Caco-2 (cell line): ENCODE measurements around the gene SAMD8. TPM values are rescaled to one million over a fixed set of nuclear protein-coding genes. Genes with fewer than 3 reads are reported as not detected.
A peak's percentile ranks its signal among the peaks of the same experiment; 100 is the strongest.
"Not testable (repeated sequence)": the region's sequence is repeated elsewhere in the genome, so short reads cannot be mapped to it uniquely, and the experiment has no call there.

Source experiments
- BruUV-seq: library from RNA; stranded (reverse); fragments of 400-500 nt; replicated peaks from 2 replicates; lab custom pipeline; 2021; lab: Mats Ljungman, UMichigan
- CTCF ChIA-PET: fragments of 300-600 bp; sonication (Branson Sonifier 250); formaldehyde crosslinking; loops from one replicate; lab custom pipeline; 2022; ENCODE audit warnings: antibody characterized with exemption; lab: Charles Lee
- POLR2A ChIA-PET: fragments of 300-600 bp; sonication (Branson Sonifier 250); formaldehyde crosslinking; loops from one replicate; lab custom pipeline; 2022; ENCODE audit warnings: antibody characterized with exemption; lab: Charles Lee
- DNase-seq, 2 experiments: peaks; one replicate each; pipeline versions ENCODE4 v3.0.0 to v3.0.0-alpha.2; 2020 to 2022
- H3K27me3 ChIP-seq: replicated peaks from 2 replicates; pipeline ENCODE4 v1.6.0; 2011; ENCODE audit warnings: low read length; ENCODE audit not compliant: control insufficient read depth, insufficient read depth
- H3K36me3 ChIP-seq: 2 replicates; pipeline ENCODE4 v1.5.1; 2011; ENCODE audit warnings: low read length; ENCODE audit not compliant: control insufficient read depth, insufficient read depth
- H3K4me1 ChIP-seq: fragments of 250-450 bp; sonication (Bioruptor Pico); 2 replicates; pipeline ENCODE4 v1.5.1; 2020; ENCODE audit warnings: mild to moderate bottlenecking
- H3K4me3 ChIP-seq: 2 replicates; pipeline ENCODE4 v1.5.1; 2011; ENCODE audit warnings: low read depth, mild to moderate bottlenecking, control low read depth, low read length
- H3K9me3 ChIP-seq: fragments of 250-450 bp; sonication (Bioruptor Pico); 2 replicates; pipeline ENCODE4 v1.5.1; 2020; ENCODE audit warnings: mild to moderate bottlenecking, moderate library complexity
- H3K27ac Mint-ChIP-seq: one replicate; pipeline ENCODE4 v1.8.0; 2022; ENCODE audit warnings: mixed read lengths; ENCODE audit not compliant: unreplicated experiment
- H3K27me3 Mint-ChIP-seq: one replicate; pipeline ENCODE4 v1.8.0; 2022; ENCODE audit warnings: mixed read lengths; ENCODE audit not compliant: insufficient read depth, unreplicated experiment
- H3K36me3 Mint-ChIP-seq: one replicate; pipeline ENCODE4 v1.8.0; 2022; ENCODE audit warnings: mild to moderate bottlenecking, mixed read lengths; ENCODE audit not compliant: insufficient read depth, unreplicated experiment
- H3K4me1 Mint-ChIP-seq: one replicate; pipeline ENCODE4 v1.8.0; 2022; ENCODE audit warnings: low read depth, mixed read lengths; ENCODE audit not compliant: unreplicated experiment
- H3K4me3 Mint-ChIP-seq: one replicate; pipeline ENCODE4 v1.8.0; 2022; ENCODE audit warnings: mild to moderate bottlenecking, moderate library complexity, mixed read lengths; ENCODE audit not compliant: unreplicated experiment
- H3K9me3 Mint-ChIP-seq: one replicate; pipeline ENCODE4 v1.8.0; 2022; ENCODE audit warnings: mixed read lengths; ENCODE audit not compliant: unreplicated experiment
- intact Hi-C: fragments of 100-400 bp; cut with micrococcal nuclease; formaldehyde crosslinking; loops from one replicate; pipeline ENCODE4 v1.10.0; 2022; ENCODE audit not compliant: unreplicated experiment
- total RNA-seq: library from RNA; stranded (reverse); gene quantifications from 2 replicates; pipeline ENCODE4 v1.2.3, GENCODE V29; 2022
- TF ChIP-seq, protein P1 (sequence below), 2 experiments: fragments of 200-600 bp in 1 of 2; IDR thresholded peaks; 1 replicate in 1 of 2; 2 replicates in 1 of 2; pipeline versions ENCODE4 v1.5.1 to v1.8.0; 2011 to 2022; ENCODE audit warnings: antibody characterized with exemption in 1 of 2, control low read depth in 1 of 2, inconsistent platforms in 1 of 2, low read depth in 1 of 2, low read length in 1 of 2, mild to moderate bottlenecking in 1 of 2, moderate library complexity in 1 of 2; ENCODE audit not compliant: insufficient read depth in 1 of 2, severe bottlenecking in 1 of 2, unreplicated experiment in 1 of 2

SAMD8 gene
- total RNA-seq, 1 experiment from 2014 or later = 25.2 TPM

GRCh38 chr10:75211007-75211691, 99.7 kb downstream of the SAMD8 start:
- H3K9me3 ChIP-seq = no peaks in the 10 kb centered on the region
- H3K36me3 Mint-ChIP-seq = peaks cover 65% of the 10 kb centered on the region
- POLR2A ChIA-PET = interaction anchor here (0.5 to 3.1 kb wide), 13 partner anchors 8 to 309 kb away, joined by 3 to 52 read pairs (median 5); partner anchors contain the start of genes COMTD1 and SAMD8
- TF ChIP-seq, protein P1, sequence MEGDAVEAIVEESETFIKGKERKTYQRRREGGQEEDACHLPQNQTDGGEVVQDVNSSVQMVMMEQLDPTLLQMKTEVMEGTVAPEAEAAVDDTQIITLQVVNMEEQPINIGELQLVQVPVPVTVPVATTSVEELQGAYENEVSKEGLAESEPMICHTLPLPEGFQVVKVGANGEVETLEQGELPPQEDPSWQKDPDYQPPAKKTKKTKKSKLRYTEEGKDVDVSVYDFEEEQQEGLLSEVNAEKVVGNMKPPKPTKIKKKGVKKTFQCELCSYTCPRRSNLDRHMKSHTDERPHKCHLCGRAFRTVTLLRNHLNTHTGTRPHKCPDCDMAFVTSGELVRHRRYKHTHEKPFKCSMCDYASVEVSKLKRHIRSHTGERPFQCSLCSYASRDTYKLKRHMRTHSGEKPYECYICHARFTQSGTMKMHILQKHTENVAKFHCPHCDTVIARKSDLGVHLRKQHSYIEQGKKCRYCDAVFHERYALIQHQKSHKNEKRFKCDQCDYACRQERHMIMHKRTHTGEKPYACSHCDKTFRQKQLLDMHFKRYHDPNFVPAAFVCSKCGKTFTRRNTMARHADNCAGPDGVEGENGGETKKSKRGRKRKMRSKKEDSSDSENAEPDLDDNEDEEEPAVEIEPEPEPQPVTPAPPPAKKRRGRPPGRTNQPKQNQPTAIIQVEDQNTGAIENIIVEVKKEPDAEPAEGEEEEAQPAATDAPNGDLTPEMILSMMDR (IDR thresholded peaks at IDR 0.05; ENCODE audit: insufficient read depth in 1 of 2, low read depth in 1 of 2, low read length in 1 of 2, severe bottlenecking in 1 of 2, unreplicated experiment in 1 of 2) = no peak
- peak; percentile 41 to 53 for DNase-seq
- H3K4me1 ChIP-seq = peaks cover 27% of the 10 kb centered on the region
- intact Hi-C loops = loop anchor here (1.0 kb wide), 2 partner anchors 14 to 19 kb away; no protein-coding TSS in a partner anchor
- no peaks in the 10 kb centered on the region for H3K9me3 Mint-ChIP-seq
- H3K4me3 Mint-ChIP-seq = peak overlapping the region; percentile 100
- BruUV-seq = no TSS peak
- H3K27me3 Mint-ChIP-seq = no peaks in the 10 kb centered on the region
- peak overlapping the region; percentile 75 for H3K4me3 ChIP-seq
- CTCF ChIA-PET = interaction anchor here (0.6 to 2.9 kb wide), 9 partner anchors 14 to 969 kb away, joined by 3 to 27 read pairs (median 8); partner anchors contain the start of gene COMTD1
- H3K36me3 ChIP-seq = no peaks in the 10 kb centered on the region
- H3K4me1 Mint-ChIP-seq = peaks cover 9% of the 10 kb centered on the region
- H3K27me3 ChIP-seq = no peaks in the 10 kb centered on the region
- peak overlapping the region; percentile 100 for H3K27ac Mint-ChIP-seq

GRCh38 chr10:75212343-75212742, 100.9 kb downstream of the SAMD8 start:
- POLR2A ChIA-PET = interaction anchor here (0.5 to 3.1 kb wide), 4 partner anchors 13 to 1104 kb away, joined by 3 to 52 read pairs (median 4); no protein-coding TSS in a partner anchor
- H3K4me1 Mint-ChIP-seq = peaks cover 11% of the 10 kb centered on the region
- TF ChIP-seq, protein P1 (IDR thresholded peaks at IDR 0.05; ENCODE audit: insufficient read depth in 1 of 2, low read depth in 1 of 2, low read length in 1 of 2, severe bottlenecking in 1 of 2, unreplicated experiment in 1 of 2) = no peak
- intact Hi-C loops = no loop called here
- Histone ChIP-seq H3K4me1 (peaks cover 30% of the 10 kb centered on the region), H3K4me3 (peak overlapping the region; percentile 8; the same call in 1 of the 2 replicates), H3K27me3 (no peaks in the 10 kb centered on the region), H3K36me3 (peaks cover 1% of the 10 kb centered on the region; the same call in 1 of the 2 replicates), H3K9me3 (no peaks in the 10 kb centered on the region)
- CTCF ChIA-PET = interaction anchor here (2.5 kb wide), 1 partner anchor 18 kb away, joined by 21 read pairs; no protein-coding TSS in a partner anchor
- no TSS peak for BruUV-seq
- no peaks in the 10 kb centered on the region for H3K9me3 Mint-ChIP-seq
- peaks cover 77% of the 10 kb centered on the region for H3K36me3 Mint-ChIP-seq
- peak overlapping the region; percentile 100 for H3K27ac Mint-ChIP-seq
- peak in 1 of 2 experiments; percentile 8 for DNase-seq
- no peaks in the 10 kb centered on the region for H3K27me3 Mint-ChIP-seq
- peak overlapping the region; percentile 100 for H3K4me3 Mint-ChIP-seq

DNA sequence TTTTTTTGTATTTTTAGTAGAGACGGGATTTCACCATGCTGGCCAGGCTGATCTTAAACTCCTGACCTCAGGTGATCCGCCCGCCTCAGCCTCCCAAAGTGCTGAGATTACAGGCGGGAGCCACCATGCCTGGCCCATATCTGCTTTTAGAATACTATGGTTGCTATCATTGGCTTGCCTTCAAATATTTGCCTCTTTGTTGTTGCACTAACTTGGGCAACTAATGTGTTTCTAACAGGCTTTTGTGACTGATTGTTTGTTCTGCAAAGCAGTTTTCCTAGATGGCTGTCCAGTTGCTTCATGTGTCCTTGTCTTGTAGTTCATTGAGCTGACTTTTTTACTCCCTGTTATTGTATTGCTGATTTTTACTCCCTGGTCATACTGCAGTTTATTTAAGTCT, 108.8 kb downstream of the SAMD8 start:
- CTCF ChIA-PET = no interaction called here
- intact Hi-C loops = no loop called here
- Mint-ChIP-seq H3K36me3 (peaks cover 98% of the 10 kb centered on the region), H3K27me3 (no peaks in the 10 kb centered on the region), H3K9me3 (no peaks in the 10 kb centered on the region), H3K27ac (peak overlapping the region; percentile 35), H3K4me3 (no peak overlapping the region), H3K4me1 (peaks cover 53% of the 10 kb centered on the region)
- Histone ChIP-seq H3K4me3 (no peak overlapping the region), H3K9me3 (no peaks in the 10 kb centered on the region), H3K4me1 (peaks cover 31% of the 10 kb centered on the region), H3K27me3 (no peaks in the 10 kb centered on the region), H3K36me3 (peaks cover 6% of the 10 kb centered on the region)
- TF ChIP-seq, protein P1 (IDR thresholded peaks at IDR 0.05; ENCODE audit: insufficient read depth in 1 of 2, low read depth in 1 of 2, low read length in 1 of 2, severe bottlenecking in 1 of 2, unreplicated experiment in 1 of 2) = no peak
- POLR2A ChIA-PET = no interaction called here
- DNase-seq = no peak
- BruUV-seq = no TSS peak

DNA sequence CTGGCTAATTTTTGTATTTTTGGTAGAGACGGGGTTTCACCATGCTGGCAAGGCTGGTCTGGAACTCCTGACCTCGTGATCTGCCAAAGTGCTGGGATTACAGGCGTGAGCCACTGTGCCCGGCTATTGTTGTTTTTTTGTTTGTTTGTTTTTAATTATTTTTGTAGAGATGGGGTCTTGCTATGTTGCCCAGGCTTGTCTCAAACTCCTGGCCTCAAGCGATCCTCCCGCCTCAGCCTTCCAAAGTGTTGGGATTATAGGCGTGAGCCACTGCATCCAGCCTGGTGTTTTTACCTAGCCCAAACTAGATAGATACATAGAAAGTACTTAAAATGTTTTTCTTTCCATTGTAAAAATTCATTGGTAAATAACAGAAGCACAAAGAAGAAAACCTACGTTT, 110.0 kb downstream of the SAMD8 start:
- BruUV-seq, H3K27me3 ChIP-seq, H3K4me3 Mint-ChIP-seq, H3K36me3 ChIP-seq, H3K9me3 ChIP-seq, intact Hi-C loops, H3K27ac Mint-ChIP-seq, H3K27me3 Mint-ChIP-seq, POLR2A ChIA-PET, DNase-seq, H3K4me3 ChIP-seq, H3K9me3 Mint-ChIP-seq: not testable (repeated sequence)
- H3K4me1 ChIP-seq = peaks cover 34% of the 10 kb centered on the region
- peaks cover 55% of the 10 kb centered on the region for H3K4me1 Mint-ChIP-seq
- peaks cover 98% of the 10 kb centered on the region for H3K36me3 Mint-ChIP-seq
- CTCF ChIA-PET = interaction anchor here (1.7 kb wide), 1 partner anchor 14 kb away, joined by 9 read pairs; the partner anchor contains the start of gene COMTD1
